ENCODE measurements around the gene CPT1B. TPM values are rescaled to one million over a fixed set of nuclear protein-coding genes. Genes with fewer than 3 reads are reported as not detected.

Gene CPT1B
- total and polyA plus RNA-seq, 2 experiments from 2014 or later: 5.6 to 14.4 TPM

GRCh38 chr22:50586416-50586815 lies 8.2 kb upstream of the CPT1B start:
- H3K36me3 ChIP-seq (ENCODE audit: insufficient read depth): no peaks in the 10 kb centered on the region
- TF ChIP-seq NANOG (IDR thresholded peaks at IDR 0.05; ENCODE audit: borderline replicate concordance): no peak
- TF ChIP-seq CREB1 (CRISPR knock-in tag; IDR thresholded peaks at IDR 0.05; ENCODE audit: low read depth): no peak
- no peak for TF ChIP-seq JUNB (IDR thresholded peaks at IDR 0.05; ENCODE audit: unreplicated experiment)
- no peak for TF ChIP-seq CTCF (conservative IDR thresholded peaks at IDR 0.05; ENCODE audit: low read depth in 2 of 2)
- no peak for TF ChIP-seq ZNF462 (CRISPR knock-in tag; IDR thresholded peaks at IDR 0.05)
- TF ChIP-seq EZH2phosphoT487 (IDR thresholded peaks at IDR 0.05; ENCODE audit: unreplicated experiment): no peak
- TF ChIP-seq ZNF331 (CRISPR knock-in tag; IDR thresholded peaks at IDR 0.05; ENCODE audit: low read depth): no peak
- no peak for TF ChIP-seq STAT1 (IDR thresholded peaks at IDR 0.05; ENCODE audit: unreplicated experiment)
- no peak for TF ChIP-seq ZNF114 (CRISPR knock-in tag; IDR thresholded peaks at IDR 0.05)
- TF ChIP-seq ETS1 (IDR thresholded peaks at IDR 0.05): no peak
- TF ChIP-seq EZH2 (IDR thresholded peaks at IDR 0.05; ENCODE audit: low read depth, unreplicated experiment): no peak
- no peak for TF ChIP-seq REST (IDR thresholded peaks at IDR 0.05; ENCODE audit: unreplicated experiment)
- TF ChIP-seq POLR2AphosphoS5 (IDR thresholded peaks at IDR 0.05; ENCODE audit: low read depth): no peak
- no peak overlapping the region for H3K27ac Mint-ChIP-seq
- DNase-seq (ENCODE audit: low spot score): no peak
- H3K4me1 Mint-ChIP-seq: peaks cover 7% of the 10 kb centered on the region
- no peaks in the 10 kb centered on the region for H3K9me3 Mint-ChIP-seq
- H4K20me1 ChIP-seq (replicated peaks; ENCODE audit: insufficient read depth): peaks cover 2% of the 10 kb centered on the region; the same call in 1 of the 2 replicates
- H3K79me2 ChIP-seq (replicated peaks; ENCODE audit: insufficient read depth): no peaks in the 10 kb centered on the region
- no peak overlapping the region for H3K4me2 ChIP-seq
- no peak for ATAC-seq
- H3K4me3 ChIP-seq: no peak overlapping the region
- H3K27me3 Mint-ChIP-seq (ENCODE audit: insufficient read depth, low read depth, poor library complexity): peaks cover 8% of the 10 kb centered on the region
- peaks cover 17% of the 10 kb centered on the region; the same call in 1 of the 2 replicates for H3K27me3 ChIP-seq (ENCODE audit: insufficient read depth)
- H3K36me3 Mint-ChIP-seq (ENCODE audit: low read depth): no peaks in the 10 kb centered on the region; the same call in 2 of the 3 replicates
- no peak overlapping the region for H2AFZ ChIP-seq
- peaks cover 8% of the 10 kb centered on the region for H3K4me1 ChIP-seq (ENCODE audit: insufficient read depth)
- no peaks in the 10 kb centered on the region for H3K9me2 ChIP-seq (ENCODE audit: insufficient read depth)
- H3K27ac ChIP-seq (ENCODE audit: low read depth): no peak overlapping the region
- peaks cover 15% of the 10 kb centered on the region for H3F3A ChIP-seq (replicated peaks; ENCODE audit: low read depth)
- no peak overlapping the region for H3K4me3 Mint-ChIP-seq

All from GM23338 (cell line).